SK-N-SH (cell line): ENCODE measurements around the gene NXNL1.
A peak's percentile ranks its signal among the peaks of the same experiment; 100 is the strongest.

Experiments
- EP300 ChIP-seq, 2 experiments: IDR thresholded peaks; 2 replicates each; pipeline versions ENCODE4 v1.4.0 to v1.6.1; 2012; ENCODE audit warnings: borderline replicate concordance in 1 of 2, low read depth in 1 of 2, low read length in 1 of 2
- FOXM1 ChIP-seq: IDR thresholded peaks from 2 replicates; pipeline ENCODE4 v1.4.0; 2012; ENCODE audit warnings: low read depth, mild to moderate bottlenecking
- MEF2A ChIP-seq: IDR thresholded peaks from 2 replicates; pipeline ENCODE4 v1.4.0; 2012; ENCODE audit warnings: low read depth, borderline replicate concordance
- NFIC ChIP-seq: IDR thresholded peaks from 2 replicates; pipeline ENCODE4 v1.4.0; 2012; ENCODE audit warnings: borderline replicate concordance
- RFX5 ChIP-seq: IDR thresholded peaks from 2 replicates; pipeline ENCODE4 v1.6.1; 2012; ENCODE audit warnings: mild to moderate bottlenecking, improper control_type of control experiment, low read length
- TCF12 ChIP-seq: IDR thresholded peaks from 2 replicates; pipeline ENCODE4 v1.4.0; 2012
- TF ChIP-seq, protein P1 (sequence below): fragments of 200-600 bp; sonication (generic); IDR thresholded peaks from 2 replicates; pipeline ENCODE4 v1.6.1; 2017; ENCODE audit warnings: antibody characterized with exemption, mild to moderate bottlenecking, moderate library complexity

DNA sequence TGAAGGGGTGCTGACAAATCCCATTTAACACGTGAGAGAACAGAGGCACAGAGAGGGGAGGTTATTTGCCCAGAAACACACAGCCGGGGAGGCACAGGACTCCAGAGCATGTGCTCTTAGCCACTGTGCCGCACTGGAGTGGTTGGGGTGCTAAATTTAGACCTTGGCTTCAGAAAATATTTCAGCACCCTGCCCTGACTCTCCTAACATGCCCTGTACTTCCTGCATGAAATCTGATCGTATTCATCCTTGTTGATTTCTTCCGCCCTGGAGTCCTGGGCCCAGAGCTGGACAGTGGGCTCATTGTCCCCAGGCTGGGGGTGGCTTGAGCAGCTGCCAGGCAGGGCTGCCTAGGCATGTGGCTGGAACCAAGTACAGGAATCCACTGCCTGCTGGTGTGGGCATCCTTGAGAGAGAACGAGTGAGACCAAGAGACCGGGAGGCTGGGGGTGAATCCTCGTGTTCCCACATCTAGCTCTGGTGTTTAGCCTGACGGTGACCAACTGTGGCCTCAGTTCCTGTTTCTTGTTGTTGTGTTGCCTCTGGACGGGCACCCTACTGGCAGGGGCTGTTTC lies 14.9 kb upstream of the NXNL1 start:
- TF ChIP-seq, protein P1, sequence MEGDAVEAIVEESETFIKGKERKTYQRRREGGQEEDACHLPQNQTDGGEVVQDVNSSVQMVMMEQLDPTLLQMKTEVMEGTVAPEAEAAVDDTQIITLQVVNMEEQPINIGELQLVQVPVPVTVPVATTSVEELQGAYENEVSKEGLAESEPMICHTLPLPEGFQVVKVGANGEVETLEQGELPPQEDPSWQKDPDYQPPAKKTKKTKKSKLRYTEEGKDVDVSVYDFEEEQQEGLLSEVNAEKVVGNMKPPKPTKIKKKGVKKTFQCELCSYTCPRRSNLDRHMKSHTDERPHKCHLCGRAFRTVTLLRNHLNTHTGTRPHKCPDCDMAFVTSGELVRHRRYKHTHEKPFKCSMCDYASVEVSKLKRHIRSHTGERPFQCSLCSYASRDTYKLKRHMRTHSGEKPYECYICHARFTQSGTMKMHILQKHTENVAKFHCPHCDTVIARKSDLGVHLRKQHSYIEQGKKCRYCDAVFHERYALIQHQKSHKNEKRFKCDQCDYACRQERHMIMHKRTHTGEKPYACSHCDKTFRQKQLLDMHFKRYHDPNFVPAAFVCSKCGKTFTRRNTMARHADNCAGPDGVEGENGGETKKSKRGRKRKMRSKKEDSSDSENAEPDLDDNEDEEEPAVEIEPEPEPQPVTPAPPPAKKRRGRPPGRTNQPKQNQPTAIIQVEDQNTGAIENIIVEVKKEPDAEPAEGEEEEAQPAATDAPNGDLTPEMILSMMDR: no peak
- no peak for TF ChIP-seq FOXM1
- peak; percentile 70 for TF ChIP-seq TCF12
- TF ChIP-seq MEF2A: peak; percentile 87; the same call in 1 of the 2 replicates
- TF ChIP-seq RFX5: no peak
- TF ChIP-seq NFIC: peak; percentile 66
- TF ChIP-seq EP300 (IDR thresholded peaks at IDR 0.05; ENCODE audit: borderline replicate concordance in 1 of 2, low read depth in 1 of 2, low read length in 1 of 2): peak in 1 of 2 experiments; percentile 21; a peak in 1 of 4 replicates
